Liver (tissue), 9 donors: ENCODE measurements around the gene NFIA. TPM values are rescaled to one million over a fixed set of nuclear protein-coding genes. Genes with fewer than 3 reads are reported as not detected.

Source experiments
- DNase-seq: peaks from one replicate; pipeline ENCODE4 v3.0.0-alpha.2; 2017; ENCODE audit warnings: low spot score
- H3K27ac ChIP-seq, 2 donors: one replicate each; pipeline ENCODE4 v1.7.0; 2013; ENCODE audit warnings: inconsistent platforms in 2 of 2, low read length in 2 of 2, control low read depth in 1 of 2, low read depth in 1 of 2, mild to moderate bottlenecking in 1 of 2
- H3K27me3 ChIP-seq, 4 donors: one replicate each; pipeline versions ENCODE4 v1.6.1 to v1.7.0; 2013; ENCODE audit warnings: low read length in 3 of 4, inconsistent platforms in 1 of 4, mild to moderate bottlenecking in 1 of 4, moderate library complexity in 1 of 4; ENCODE audit not compliant: control insufficient read depth in 4 of 4, insufficient read depth in 4 of 4
- H3K36me3 ChIP-seq, 4 donors: one replicate each; pipeline versions ENCODE4 v1.6.1 to v1.7.0; 2013; ENCODE audit warnings: low read length in 3 of 4, mild to moderate bottlenecking in 3 of 4, low read depth in 1 of 4, moderate library complexity in 1 of 4; ENCODE audit not compliant: control insufficient read depth in 4 of 4, insufficient read depth in 3 of 4
- H3K4me1 ChIP-seq, 4 donors: one replicate each; pipeline versions ENCODE4 v1.6.1 to v1.7.0; 2013; ENCODE audit warnings: low read length in 3 of 4, mild to moderate bottlenecking in 3 of 4, moderate library complexity in 1 of 4; ENCODE audit not compliant: control insufficient read depth in 4 of 4, insufficient read depth in 4 of 4
- H3K4me3 ChIP-seq, 3 donors: one replicate each; pipeline versions ENCODE4 v1.6.1 to v1.7.0; 2013; ENCODE audit warnings: low read length in 3 of 3, control low read depth in 1 of 3, low read depth in 1 of 3, mild to moderate bottlenecking in 1 of 3
- H3K9ac ChIP-seq, 2 donors: one replicate each; pipeline ENCODE4 v1.7.0; 2013; ENCODE audit warnings: low read length in 2 of 2, mild to moderate bottlenecking in 2 of 2, moderate library complexity in 2 of 2, control low read depth in 1 of 2, low read depth in 1 of 2
- H3K9me3 ChIP-seq, 4 donors: one replicate each; pipeline versions ENCODE4 v1.6.1 to v1.7.0; 2013; ENCODE audit warnings: low read length in 3 of 4; ENCODE audit not compliant: control insufficient read depth in 4 of 4
- ATF3 ChIP-seq: IDR thresholded peaks from 2 replicates; pipeline ENCODE4 v1.6.1; 2016; ENCODE audit warnings: antibody characterized with exemption
- CTCF ChIP-seq: fragments of 150-350 bp; IDR thresholded peaks from 2 replicates; pipeline ENCODE4 v1.5.1; 2017; ENCODE audit warnings: improper control_type of control experiment, low read depth, low read length; ENCODE audit not compliant: missing input control
- EGR1 ChIP-seq, 2 donors: IDR thresholded peaks; 2 replicates each; pipeline ENCODE4 v1.6.1; 2016 to 2018; ENCODE audit warnings: antibody characterized with exemption in 2 of 2, low read depth in 2 of 2
- FOXA1 ChIP-seq: IDR thresholded peaks from 2 replicates; pipeline ENCODE4 v1.6.1; 2016; ENCODE audit warnings: antibody characterized with exemption
- FOXA2 ChIP-seq: IDR thresholded peaks from 2 replicates; pipeline ENCODE4 v1.6.1; 2016; ENCODE audit warnings: antibody characterized with exemption
- GABPA ChIP-seq, 2 donors: IDR thresholded peaks in 1 of 2; conservative IDR thresholded peaks in 1 of 2; 2 replicates each; pipeline ENCODE4 v1.6.1; 2016; ENCODE audit warnings: antibody characterized with exemption in 2 of 2, mild to moderate bottlenecking in 1 of 2, moderate library complexity in 1 of 2
- HNF4A ChIP-seq, 2 donors: conservative IDR thresholded peaks; 2 replicates each; pipeline ENCODE4 v1.6.1; 2016; ENCODE audit warnings: antibody characterized with exemption in 2 of 2, mild to moderate bottlenecking in 2 of 2
- HNF4G ChIP-seq: IDR thresholded peaks from 2 replicates; pipeline ENCODE4 v1.6.1; 2016; ENCODE audit warnings: antibody characterized with exemption
- JUND ChIP-seq, 2 donors: IDR thresholded peaks; 2 replicates each; pipeline ENCODE4 v1.6.1; 2016; ENCODE audit warnings: antibody characterized with exemption in 2 of 2
- MAX ChIP-seq: IDR thresholded peaks from 2 replicates; pipeline ENCODE4 v1.6.1; 2016; ENCODE audit warnings: antibody characterized with exemption
- NR2F2 ChIP-seq: IDR thresholded peaks from 2 replicates; pipeline ENCODE4 v1.6.1; 2016; ENCODE audit warnings: antibody characterized with exemption
- RAD21 ChIP-seq, 2 donors: IDR thresholded peaks; 2 replicates each; pipeline ENCODE4 v1.6.1; 2016; ENCODE audit warnings: antibody characterized with exemption in 2 of 2, mild to moderate bottlenecking in 2 of 2
- REST ChIP-seq: IDR thresholded peaks from 2 replicates; pipeline ENCODE4 v1.6.1; 2016; ENCODE audit warnings: antibody characterized with exemption, mild to moderate bottlenecking
- RXRA ChIP-seq, 2 donors: IDR thresholded peaks; 2 replicates each; pipeline ENCODE4 v1.6.1; 2017 to 2018; ENCODE audit warnings: antibody characterized with exemption in 2 of 2, mild to moderate bottlenecking in 1 of 2
- SP1 ChIP-seq: IDR thresholded peaks from 2 replicates; pipeline ENCODE4 v1.6.1; 2018; ENCODE audit warnings: antibody characterized with exemption, mild to moderate bottlenecking
- TAF1 ChIP-seq: conservative IDR thresholded peaks from 2 replicates; pipeline ENCODE4 v1.6.1; 2016; ENCODE audit warnings: antibody characterized with exemption, mild to moderate bottlenecking
- ZBTB33 ChIP-seq: IDR thresholded peaks from 2 replicates; pipeline ENCODE4 v1.6.1; 2016; ENCODE audit warnings: antibody characterized with exemption
- WGBS: extraction: QIAGEN DNeasy Blood & Tissue Kit; methylation state at CpG from one replicate; pipeline ENCODE4 v1.1.7; 2013; 5-methylcytosine and 5-hydroxymethylcytosine counted together
- polyA plus RNA-seq, 2 donors: library from polyadenylated mRNA; stranded (reverse) in 1 of 2; unstranded in 1 of 2; fragments of 200-250 nt in 1 of 2; fragments of >200 nt in 1 of 2; fragmentation: Nextera tagmentation in 1 of 2; extraction: Ambion mirVana in 1 of 2; gene quantifications; one replicate each; pipeline versions ENCODE4 v1.2.1 to v1.2.3, GENCODE V29; 2013 to 2015
- total RNA-seq, 2 donors: library from RNA; depleted of rRNA; stranded (reverse); fragments of >200 nt; gene quantifications; one replicate each; pipeline ENCODE4 v1.2.3, GENCODE V29; 2014
- donor health status: healthy.
- donor health status: healthy.
- donor health status: healthy.
- donor health status: healthy.
- donor health status: healthy.

NFIA gene
- total and polyA plus RNA-seq, 4 donors, result 6.8 to 53.7 (median 22.2) TPM

- Histone ChIP-seq H3K36me3 (no peaks in the 10 kb centered on the region), H3K9me3 (no peaks in the 10 kb centered on the region), H3K27me3 (no peaks in the 10 kb centered on the region), H3K4me3 (no peak overlapping the region), H3K27ac (no peak overlapping the region), H3K9ac (no peak overlapping the region), H3K4me1 (peaks cover 0 to 8% (median under 1%) of the 10 kb centered on the region in 4 donors)
- DNase-seq, result no peak
- WGBS, result 93% methylated on average over 2 of the region's 2 CpGs
- no peak for TF ChIP-seq RAD21 (IDR thresholded peaks at IDR 0.05)
- no peak for TF ChIP-seq ATF3
- no peak for TF ChIP-seq GABPA (IDR thresholded peaks at IDR 0.05 in 1 of 2, conservative IDR thresholded peaks at IDR 0.05 in 1 of 2)
- no peak for TF ChIP-seq CTCF
- no peak for TF ChIP-seq TAF1
- no peak for TF ChIP-seq ZBTB33
- no peak for TF ChIP-seq SP1
- TF ChIP-seq EGR1 (IDR thresholded peaks at IDR 0.05; ENCODE audit: low read depth in 2 of 2), result no peak
Measured at GRCh38 chr1:61293986-61294504, 211.7 kb downstream of the NFIA start.

GRCh38 chr1:61294930-61295329 lies 212.6 kb downstream of the NFIA start:
- Histone ChIP-seq H3K4me3 (no peak overlapping the region), H3K27me3 (no peaks in the 10 kb centered on the region), H3K27ac (no peak overlapping the region), H3K4me1 (peaks cover 0 to 8% (median 4%) of the 10 kb centered on the region in 4 donors), H3K9ac (no peak overlapping the region), H3K36me3 (no peaks in the 10 kb centered on the region), H3K9me3 (no peaks in the 10 kb centered on the region)
- 97% methylated on average over 5 of the region's 5 CpGs for WGBS
- DNase-seq, result no peak
- TF ChIP-seq FOXA2 (no peak), SP1 (no peak), CTCF (no peak), MAX (no peak), TAF1 (no peak), EGR1 (IDR thresholded peaks at IDR 0.05; ENCODE audit: low read depth in 2 of 2) (no peak), ATF3 (no peak), HNF4G (no peak), REST (no peak), ZBTB33 (no peak), GABPA (IDR thresholded peaks at IDR 0.05 in 1 of 2, conservative IDR thresholded peaks at IDR 0.05 in 1 of 2) (no peak), RAD21 (IDR thresholded peaks at IDR 0.05) (no peak), RXRA (IDR thresholded peaks at IDR 0.05) (no peak), NR2F2 (no peak), HNF4A (conservative IDR thresholded peaks at IDR 0.05) (no peak), FOXA1 (no peak), JUND (IDR thresholded peaks at IDR 0.05) (no peak)
